Activated naive CD4-positive, alpha-beta T cell treated with anti-CD3 and anti-CD28 coated beads, Interleukin-2, amount 50 U/mL, for 16 hours (primary cell): ENCODE results near the gene RNF227.

Experiments
- DNase-seq: peaks from one replicate; pipeline ENCODE4 v3.0.0-alpha.2; 2020

The RNF227 gene

DNA sequence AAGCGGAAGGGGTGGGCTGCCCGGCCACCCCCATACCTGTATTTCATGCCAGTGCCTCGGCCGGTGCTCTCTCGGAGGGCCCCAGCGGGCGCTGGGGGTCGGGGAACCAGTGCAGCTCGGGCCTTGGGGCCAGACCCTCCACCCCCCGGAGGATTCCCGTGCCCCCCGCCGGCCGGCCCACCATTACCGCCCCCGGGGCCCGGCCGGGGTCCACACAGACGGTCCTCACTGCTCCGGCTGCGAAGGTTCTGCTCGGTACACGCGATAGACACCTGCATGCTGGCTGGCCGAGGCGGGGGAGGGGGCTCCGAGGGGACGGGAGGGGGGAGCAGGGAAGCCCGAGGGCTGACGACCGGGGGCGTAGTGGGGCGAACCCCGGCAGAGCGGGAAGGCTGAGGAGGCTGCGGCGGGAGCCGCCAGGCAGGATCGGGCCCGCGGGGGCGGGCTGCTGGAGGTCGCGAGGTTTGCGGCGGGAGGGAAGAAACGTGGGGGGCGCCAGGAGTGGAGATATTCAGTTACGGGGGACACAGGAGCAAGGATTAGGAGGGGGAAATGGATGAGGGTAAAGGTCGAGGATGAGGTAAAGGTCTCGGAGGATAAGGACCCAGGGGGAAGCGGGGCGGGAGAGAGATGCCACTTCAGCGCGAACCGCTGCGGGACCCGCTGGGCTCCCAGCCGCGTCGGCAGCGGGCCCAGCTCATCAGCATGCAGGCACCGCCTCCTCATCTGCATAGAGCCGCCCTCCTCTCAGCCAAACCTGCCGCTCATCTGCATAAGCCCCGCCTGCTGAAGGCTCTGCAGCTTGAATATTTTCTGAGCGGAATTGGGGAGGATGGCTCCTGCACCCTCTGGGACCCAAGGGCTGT, 13.3 kb upstream of the RNF227 start, which contains the start of gene KCNAB3:
Gene KCNAB3, minus strand, starts transcription at position 699 of the 866 bp plus-strand sequence. Its CDS starts 421 bp downstream, at position 278.
- DNase-seq = peak; percentile 61

DNA sequence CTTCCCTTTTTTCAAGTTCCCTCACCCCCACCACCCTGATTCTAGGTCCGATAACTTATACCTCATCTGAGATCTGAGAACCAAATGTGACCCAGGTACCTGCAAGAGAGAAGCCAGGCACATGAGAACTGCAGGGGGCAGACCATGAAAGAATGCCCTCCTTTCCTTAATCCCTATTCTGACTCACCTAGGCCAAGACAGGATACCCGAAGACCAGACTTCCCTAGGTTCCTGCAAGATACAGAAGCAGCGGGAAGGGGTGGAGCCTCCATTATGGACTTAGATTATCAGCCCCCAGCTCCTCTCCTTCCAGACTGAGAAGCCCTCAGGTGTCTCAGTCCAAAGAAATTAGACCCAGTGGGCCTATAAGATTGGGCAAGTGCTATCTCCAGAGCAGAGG, 11.5 kb upstream of the RNF227 start:
- no peak for DNase-seq

DNA sequence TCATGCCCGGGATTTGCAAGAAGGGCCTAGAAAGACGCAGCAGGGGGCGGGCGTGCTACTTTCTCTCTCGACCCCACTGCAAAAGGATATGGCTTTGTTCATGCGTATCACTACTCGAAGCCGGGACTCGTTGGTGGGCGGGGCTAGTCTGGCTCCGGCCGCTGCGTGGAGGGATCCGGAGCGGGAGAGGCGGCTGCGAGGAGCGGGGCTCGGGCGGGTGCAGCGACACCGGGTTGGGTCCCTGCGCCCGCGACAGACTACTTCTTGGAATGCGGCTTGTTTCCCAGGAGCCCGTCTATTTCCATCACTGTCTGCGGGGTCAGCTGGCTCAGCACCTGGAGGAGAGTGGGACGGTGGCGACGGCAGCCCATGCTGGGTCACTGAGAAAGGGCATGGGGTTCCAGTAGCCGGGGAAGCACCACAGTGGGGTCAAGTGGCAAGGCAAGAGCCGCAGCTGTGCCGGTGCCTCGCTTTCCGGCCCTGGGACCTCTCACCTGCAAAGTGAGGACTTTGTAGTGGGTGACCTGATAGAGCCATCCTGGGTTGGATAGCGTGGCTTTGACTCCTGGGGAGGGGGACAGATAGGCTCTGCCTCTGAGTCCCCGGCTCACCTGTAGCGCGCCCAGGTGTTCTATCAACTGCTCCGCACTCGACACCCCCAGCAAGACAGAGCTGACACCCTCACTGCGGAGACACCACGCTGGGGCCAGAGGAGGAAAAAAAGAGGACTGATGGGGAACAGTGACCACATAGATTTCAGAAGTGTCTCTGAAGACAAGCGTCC, 6.9 kb upstream of the RNF227 start:
- peak; percentile 87 for DNase-seq

DNA sequence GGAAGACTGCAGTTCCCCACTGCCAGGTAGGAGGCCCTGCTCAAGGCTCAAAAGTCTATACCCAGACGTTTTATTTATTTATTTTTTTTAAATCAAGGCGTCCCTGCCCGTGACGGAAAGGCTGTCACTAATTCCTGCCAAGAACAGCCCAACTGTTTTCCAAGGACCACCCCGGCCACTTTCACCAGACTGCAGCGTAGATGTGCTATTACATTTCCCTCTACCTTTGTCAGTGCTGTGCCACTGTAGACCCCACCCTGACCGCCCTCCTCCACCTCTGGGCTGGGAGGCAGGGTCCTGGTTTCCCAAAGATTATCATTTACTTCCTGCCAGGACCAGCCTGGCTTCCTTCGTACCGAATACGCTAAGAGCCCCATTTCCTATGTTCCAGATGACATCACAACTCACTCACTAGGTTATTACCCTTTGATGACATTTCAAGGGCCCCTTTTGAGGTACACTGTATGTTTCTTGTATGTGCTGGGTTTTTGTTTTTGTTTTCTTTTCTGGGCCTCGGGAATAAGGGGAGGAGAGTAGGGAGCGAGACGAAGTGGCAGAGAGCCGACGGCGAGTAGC, 6.3 kb upstream of the RNF227 start:
- DNase-seq = no peak

DNA sequence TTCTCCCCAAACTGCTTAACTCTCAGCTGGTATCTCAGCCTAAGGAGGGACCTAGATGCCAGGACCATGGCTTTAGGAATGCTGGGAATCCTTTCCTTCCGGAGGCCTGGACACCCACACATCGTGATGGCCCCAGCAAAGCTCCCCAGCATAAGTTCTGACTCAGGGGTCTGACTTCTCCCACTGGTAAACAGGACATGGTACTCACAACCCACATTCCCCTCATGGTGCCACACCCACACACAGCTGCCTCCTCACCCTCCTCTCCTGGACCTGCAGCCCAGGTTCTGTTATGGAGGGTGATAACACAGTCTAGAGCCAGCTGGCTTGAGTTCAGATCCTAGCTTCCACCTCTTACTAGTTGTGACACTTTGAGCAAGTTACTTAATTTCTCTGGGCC, 719 bp upstream of the RNF227 start:
- no peak for DNase-seq

DNA sequence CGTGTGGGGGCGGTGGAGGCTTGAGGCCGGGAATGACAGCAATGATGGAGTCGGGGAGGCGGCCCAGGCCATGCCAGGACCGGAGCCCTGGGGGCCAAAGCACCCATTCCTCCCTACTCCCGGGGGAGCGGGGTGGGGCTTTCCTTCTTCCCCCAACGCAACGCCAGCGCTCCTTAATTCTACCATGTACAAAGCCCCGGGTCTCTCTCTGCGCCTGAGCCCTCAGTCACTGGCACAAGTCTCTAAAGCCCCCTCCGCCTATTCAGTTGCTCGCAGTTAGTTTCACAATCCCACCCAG, 245 bp upstream of the RNF227 start:
- no peak for DNase-seq

DNA sequence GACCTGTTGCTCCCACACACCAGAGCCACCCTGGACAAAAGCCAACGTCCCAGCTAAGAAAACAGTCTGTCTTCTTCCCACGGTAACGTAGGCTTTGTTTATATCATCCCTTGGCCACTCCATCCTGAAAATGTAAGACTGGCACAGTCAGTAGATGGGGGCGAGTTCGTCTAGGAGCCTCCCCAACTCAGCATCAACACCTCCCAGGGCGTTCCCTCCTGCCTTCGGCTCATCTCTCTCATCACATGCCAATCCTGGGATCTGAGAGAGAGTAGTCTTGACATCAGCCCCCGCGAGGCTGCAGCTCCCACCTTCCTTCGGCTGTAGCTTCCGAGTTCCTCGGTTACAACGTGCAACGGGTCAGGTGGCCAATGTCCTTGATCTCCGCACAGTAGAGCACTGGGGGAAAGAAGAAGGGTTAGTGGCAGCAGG, 894 bp downstream of the RNF227 start:
- no peak for DNase-seq

DNA sequence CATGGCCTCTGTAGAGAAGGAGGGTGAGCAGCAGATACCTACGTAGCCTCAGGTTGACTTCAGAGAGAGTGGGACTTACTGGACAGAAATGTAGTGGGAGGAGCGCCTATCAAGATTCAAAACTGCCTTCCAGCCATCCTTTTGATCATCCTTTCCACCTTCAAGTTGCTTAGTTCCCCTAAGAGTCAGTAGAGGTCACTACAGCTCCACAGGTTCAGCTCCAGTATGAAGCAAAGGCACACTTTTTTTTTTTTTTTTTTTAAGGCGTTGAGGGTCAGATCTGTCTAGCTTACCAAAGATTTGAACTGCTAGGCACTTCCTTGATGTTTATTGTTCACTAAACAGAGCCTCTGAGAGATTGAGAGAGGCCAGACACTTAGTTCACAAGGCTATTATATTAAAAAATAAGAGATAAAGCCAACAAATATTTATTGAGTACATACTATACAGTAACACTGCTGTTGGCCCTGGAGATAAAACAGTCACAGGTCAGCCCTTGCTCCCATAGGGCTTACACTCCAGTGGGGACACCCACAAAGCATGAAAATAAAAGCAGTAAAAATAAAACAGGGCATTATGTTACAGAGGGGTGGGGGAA, 3.1 kb downstream of the RNF227 start:
- DNase-seq = peak; percentile 30

DNA sequence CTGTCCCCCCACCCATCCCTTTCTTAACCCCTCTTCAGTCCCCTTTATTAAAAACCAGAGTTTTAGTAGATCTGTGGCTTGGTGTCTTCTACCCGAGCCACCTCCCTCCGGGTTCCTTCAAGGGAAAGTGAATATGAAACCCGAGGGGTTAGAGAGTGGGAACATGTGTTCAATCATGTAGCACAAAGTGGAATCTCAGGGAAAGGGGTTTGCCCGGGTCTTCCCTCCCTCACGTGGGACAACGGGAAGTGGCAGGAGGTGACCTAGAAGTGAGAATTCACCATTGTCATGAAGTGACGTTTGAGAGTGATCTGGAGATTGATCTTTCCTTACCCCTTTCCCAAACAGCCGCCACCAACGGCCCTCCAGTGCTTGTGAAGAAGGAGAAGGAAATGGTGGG, 5.0 kb downstream of the RNF227 start:
- DNase-seq = no peak

DNA sequence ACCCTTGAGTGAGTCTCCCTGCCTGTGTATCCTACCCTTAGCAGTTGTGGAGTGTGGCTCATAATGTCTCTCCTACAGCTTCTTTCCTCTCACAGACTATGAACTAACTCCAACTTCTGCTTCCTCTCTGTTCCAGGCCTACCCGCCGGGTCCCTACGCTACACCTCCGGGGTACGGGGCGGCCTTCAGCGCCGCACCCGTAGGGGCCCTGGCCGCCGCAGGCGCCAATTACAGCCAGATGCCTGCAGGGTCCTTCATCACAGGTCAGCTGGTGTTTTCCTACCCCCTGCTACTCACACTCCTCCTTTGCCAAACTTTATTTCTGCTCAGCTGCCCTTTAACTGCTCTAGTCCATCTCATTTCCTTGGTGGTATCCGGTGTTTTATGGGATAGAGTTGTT, 5.4 kb downstream of the RNF227 start:
- DNase-seq = no peak

DNA sequence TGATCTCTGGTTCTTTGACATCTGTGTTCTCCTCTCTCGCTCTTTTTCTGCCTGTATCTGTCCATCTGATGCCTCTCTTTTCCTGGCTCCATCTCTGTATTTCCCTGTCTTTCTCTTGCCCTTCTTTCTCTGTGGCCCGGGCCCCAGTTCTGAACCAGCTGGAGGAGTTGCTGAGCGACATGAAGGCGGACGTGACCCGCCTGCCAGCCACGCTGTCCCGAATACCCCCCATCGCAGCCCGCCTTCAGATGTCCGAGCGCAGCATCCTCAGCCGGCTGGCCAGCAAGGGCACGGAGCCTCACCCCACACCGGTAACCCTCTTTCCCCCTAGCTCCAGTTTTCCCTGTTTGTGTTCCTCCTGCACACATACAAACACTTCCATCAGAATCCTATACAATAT, 5.8 kb downstream of the RNF227 start:
- DNase-seq = no peak

DNA sequence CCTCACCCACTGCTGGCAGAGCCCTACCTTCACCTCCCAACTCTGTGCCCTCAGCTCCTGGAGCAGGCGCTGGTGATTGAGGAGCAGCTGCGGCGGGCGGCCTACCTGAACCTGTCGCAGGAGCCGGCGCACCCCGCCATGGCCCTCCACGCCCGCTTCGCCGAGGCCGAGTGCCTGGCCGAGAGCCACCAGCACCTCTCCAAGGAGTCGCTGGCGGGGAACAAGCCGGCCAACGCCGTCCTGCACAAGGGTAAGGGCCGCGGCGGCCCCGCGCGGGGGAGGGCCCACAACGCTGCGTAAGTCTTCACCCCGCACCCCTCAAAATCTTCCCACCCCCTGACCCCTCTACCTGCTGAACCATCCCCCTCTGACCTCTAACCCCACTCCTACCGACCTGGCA, 7.0 kb downstream of the RNF227 start:
- DNase-seq = no peak

DNA sequence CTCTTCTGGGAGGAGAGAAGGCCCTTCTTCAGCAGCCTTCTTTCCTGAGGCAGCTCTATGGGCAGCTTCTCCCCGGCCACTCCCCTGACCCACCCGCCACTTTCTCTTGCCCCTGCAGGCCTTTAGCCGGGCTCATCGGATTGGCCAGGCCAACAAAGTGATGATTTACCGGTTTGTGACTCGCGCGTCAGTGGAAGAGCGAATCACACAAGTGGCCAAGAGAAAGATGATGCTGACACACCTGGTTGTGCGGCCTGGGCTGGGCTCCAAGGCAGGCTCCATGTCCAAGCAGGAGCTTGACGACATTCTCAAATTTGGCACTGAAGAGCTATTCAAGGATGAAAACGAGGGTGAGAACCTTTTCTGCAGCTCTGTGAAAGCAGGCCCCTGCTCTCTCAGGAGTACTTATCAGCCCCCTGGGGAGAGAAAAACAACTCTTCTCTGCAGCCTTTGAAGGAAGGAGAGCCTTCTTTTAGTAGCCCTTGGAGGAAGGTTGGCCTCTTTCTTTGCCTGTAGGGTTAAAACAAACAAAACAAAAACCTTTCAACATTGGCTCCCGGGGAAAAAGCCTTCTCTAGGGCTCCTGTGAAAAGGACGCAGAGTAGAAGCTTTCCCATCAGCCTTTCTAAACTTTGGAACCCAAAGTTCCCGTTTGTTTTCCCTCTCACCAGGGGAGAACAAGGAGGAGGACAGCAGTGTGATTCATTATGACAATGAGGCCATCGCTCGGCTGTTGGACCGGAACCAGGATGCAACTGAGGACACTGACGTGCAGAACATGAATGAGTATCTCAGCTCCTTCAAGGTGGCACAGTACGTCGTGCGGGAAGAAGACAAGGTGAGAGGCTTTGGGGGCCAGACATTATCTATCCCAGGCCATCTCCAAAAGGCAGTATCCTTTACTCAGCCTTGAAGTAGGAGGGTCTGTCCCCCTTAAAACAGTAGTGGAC, 12.7 kb downstream of the RNF227 start:
- no peak for DNase-seq

DNA sequence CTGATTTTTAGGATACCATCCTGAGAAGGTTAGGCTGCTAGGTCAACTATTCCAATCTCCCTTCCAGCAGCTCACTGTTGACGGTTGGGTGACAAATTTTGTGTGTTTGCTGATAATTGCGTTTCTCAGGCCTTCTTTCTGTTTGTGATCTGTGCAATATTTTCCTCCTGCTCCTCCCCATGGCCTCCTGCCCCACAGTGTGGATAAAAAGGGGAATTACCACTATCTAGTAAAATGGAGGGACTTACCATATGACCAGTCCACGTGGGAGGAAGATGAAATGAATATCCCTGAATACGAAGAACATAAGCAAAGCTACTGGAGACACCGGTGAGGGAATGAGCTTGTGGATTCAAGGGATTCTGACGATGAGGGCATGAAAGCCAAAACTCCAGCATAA, 18.3 kb downstream of the RNF227 start:
- DNase-seq = no peak

DNA sequence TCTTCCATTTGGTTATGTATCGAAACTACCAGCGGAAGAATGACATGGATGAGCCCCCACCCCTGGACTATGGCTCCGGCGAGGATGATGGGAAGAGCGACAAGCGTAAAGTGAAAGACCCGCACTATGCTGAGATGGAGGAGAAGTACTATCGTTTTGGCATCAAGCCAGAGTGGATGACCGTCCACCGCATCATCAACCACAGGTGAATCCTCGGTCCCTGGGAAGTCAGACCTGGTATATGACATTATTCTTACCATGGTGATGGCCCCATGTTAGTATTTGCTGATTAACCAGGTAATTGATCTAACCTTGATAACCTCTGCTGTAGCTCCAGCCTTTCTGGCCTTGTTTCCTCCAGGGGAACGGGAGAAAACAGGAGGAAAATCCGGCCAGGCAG, 19.0 kb downstream of the RNF227 start:
- no peak for DNase-seq

DNA sequence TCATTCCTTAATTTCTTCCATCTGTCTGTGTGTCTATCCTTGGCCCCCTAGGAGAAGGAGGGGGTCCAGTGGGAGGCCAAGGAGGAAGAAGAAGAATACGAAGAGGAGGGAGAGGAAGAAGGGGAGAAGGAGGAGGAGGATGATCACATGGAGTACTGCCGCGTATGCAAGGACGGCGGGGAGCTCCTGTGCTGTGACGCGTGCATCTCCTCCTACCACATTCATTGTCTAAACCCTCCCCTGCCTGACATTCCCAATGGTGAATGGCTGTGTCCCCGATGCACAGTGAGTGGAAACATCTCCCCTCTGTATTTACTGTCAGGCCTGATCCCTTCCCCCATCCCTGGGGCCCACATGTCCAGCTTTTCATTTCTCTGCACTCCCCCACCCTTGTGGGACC, 21.2 kb downstream of the RNF227 start:
- no peak for DNase-seq

DNA sequence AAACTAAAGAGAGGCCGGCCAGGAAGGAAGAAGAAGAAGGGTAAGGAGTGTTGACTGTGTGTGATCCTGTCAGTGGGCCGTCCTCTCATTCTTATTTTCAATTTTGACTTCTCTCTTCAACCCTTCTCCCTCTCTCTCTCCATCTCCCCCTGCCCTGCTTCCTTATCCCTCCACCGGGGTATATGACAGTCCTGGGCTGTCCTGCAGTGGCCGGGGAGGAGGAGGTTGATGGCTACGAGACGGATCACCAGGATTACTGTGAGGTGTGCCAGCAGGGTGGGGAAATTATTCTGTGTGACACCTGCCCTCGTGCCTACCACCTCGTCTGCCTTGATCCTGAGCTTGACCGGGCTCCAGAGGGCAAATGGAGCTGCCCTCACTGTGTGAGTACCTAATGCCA, 21.9 kb downstream of the RNF227 start:
- no peak for DNase-seq

DNA sequence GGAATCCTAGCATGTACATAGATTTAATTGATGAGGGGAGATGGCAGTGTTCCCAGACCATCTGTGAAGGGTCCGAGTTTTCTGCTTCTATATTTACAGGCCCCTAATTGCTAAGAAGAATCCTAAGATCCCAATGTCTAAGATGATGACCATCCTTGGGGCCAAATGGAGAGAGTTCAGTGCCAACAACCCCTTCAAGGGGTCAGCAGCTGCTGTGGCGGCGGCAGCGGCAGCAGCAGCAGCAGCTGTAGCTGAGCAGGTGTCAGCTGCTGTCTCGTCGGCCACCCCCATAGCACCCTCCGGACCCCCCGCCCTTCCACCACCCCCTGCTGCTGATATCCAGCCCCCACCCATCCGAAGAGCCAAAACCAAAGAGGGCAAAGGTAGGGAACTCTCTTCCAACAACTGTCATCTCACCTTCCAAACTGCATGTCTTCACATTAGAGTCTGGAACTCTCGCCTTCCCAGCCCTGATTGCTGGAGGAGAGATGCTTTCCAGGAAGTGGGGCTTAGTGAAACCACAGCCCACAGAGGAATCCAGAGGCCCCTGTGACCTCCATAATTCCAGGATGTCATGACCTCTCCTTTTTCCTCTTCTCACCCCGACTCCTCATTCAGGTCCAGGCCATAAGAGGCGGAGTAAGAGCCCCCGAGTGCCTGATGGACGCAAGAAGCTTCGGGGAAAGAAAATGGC, 22.8 kb downstream of the RNF227 start:
- DNase-seq = no peak

DNA sequence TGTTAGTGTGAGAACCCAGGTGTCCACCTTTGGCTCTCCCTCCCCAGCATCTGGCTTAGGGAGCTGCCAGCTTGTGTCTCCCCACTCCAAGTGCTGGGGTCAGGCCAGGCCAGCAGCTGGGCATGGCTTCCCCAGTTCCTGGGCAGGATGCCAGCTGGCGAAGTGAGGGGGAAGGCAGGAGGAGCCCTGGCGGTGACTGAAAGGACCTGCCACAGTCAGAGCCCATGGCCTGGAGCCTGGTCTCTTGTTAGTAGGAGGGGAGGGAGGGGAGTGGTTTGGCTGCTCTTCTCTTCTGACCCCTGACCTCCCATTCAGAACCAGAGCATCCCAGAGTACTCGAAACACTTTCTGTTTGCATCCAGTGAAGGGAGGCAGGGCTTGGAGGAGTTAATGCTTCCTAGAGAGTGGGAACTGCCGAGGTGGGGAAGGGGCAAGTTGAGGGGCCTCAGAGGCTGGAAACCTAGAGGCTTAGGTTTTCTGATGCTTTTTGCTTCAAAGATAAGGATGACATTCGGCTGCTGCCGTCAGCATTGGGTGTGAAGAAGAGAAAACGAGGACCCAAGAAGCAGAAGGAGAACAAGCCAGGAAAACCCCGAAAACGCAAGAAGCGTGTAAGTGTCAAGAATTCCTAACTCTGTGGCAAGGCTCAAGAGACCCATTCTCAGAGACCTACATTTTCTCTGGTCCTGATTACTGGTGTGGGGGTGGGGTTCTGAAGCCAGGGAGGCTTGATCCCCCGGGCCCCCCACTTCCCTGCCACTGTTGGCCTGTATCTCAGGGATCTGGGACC, 26.7 kb downstream of the RNF227 start:
- peak; percentile 36 for DNase-seq

DNA sequence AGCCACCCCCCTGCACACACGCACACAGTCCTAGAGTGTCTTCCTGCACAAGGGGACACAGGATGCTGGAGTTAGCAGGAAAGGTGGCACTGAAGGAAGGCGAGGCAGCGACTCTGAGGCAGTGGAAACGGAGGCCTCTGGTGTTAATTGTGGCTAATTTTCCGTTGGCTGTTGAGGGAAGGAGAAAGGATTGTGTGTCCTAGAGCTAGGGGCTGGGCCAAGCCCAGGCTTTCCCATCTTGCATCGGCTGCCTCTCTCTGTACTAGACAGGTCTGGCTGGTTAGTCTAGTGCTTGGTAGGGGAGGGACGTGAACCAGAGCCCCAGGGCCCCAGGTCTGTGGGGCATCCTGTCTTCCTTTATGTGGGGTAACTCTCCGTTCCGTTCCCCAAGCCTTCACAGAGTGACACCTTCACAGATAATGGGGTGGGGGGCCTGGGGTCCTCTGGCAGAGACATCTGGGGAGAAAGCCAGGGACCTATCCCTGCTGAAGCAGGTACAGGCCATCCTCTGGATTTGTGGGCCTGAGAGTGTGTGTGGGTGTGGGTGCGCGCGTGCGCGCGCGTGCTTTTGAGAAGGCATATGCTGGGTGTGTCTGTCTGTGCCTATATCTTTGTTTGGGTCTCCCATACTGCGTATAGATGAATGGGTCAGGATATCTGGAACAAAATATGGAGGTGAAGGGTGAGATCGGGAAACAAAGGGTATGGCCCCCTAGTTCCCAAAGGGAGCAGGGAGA, 27.7 kb downstream of the RNF227 start, which contains the start of gene CHD3:
Gene CHD3, plus strand, starts transcription at position 606 of the 737 bp plus-strand sequence. CDS start 212 bp downstream, outside the sequence.
- DNase-seq = peak; percentile 69
